ENCODE data around the gene METTL9.
"Not testable (repeated sequence)": the region's sequence is repeated elsewhere in the genome, so short reads cannot be mapped to it uniquely, and the experiment has no call there.

METTL9 gene

DNA sequence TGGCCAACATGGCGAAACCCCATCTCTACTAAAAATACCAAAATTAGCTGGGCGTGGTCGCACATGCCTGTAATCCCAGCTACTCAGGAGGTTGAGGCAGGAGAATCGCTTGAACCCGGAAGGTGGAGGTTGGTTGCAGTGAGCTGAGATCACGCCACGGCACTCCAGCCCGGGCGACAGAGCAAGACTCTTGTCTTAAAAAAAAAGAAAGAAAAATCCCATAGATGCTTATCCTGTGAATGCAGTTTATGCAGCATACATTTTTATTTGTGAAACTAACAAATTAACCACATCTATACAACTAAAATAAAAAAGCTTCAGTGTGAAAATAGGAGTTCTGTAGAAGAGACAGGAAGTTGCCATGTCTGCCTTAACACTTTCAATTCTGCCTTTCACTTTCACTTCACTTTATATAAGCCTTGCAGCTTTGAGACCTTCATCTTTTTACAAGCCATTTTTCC is 45.9 kb downstream of the METTL9 start:
- no peaks in the 10 kb centered on the region for H3K9me3 ChIP-seq (ENCODE audit: control insufficient read depth, low read length)
- WGBS, 2 experiments: 93 to 96% methylated on average over 9 of the region's 9 CpGs
- no peak overlapping the region for H3K4me3 ChIP-seq (ENCODE audit: insufficient read depth, low read depth, low read length)
- H3K36me3 ChIP-seq (ENCODE audit: control insufficient read depth, insufficient read depth, low read length): no peaks in the 10 kb centered on the region
- no peak overlapping the region for H3K27ac ChIP-seq (ENCODE audit: insufficient read depth, low read depth, low read length, poor library complexity, severe bottlenecking)
- H3K4me1 ChIP-seq (ENCODE audit: control insufficient read depth, insufficient read depth, low read length): no peaks in the 10 kb centered on the region
- no peaks in the 10 kb centered on the region for H3K27me3 ChIP-seq (ENCODE audit: control insufficient read depth, insufficient read depth, low read length, poor library complexity, severe bottlenecking)

DNA sequence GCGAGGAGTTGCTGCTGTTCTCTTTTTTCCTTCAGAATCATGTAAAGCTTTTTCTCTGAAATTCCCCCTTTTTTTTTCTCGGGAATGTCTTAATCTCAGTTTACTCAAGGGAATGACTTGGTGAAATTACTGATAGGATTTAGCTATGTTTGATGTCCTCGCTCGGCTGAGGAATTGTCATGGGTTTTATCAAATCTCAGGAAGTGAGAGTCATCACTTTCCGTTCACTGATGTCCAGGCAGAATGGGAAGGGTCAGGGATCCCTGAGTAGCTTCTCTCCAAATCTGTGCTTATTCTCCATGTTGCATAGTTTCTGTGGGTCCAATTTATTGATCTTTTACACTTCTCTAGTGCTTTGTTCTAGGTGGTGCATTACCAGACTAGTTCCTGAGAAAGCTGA is 46.7 kb downstream of the METTL9 start:
- 94 to 95% methylated on average over 5 of the region's 5 CpGs for WGBS, 2 experiments
- no peaks in the 10 kb centered on the region for H3K9me3 ChIP-seq (ENCODE audit: control insufficient read depth, low read length)
- no peak overlapping the region for H3K27ac ChIP-seq (ENCODE audit: insufficient read depth, low read depth, low read length, poor library complexity, severe bottlenecking)
- H3K36me3 ChIP-seq (ENCODE audit: control insufficient read depth, insufficient read depth, low read length): no peaks in the 10 kb centered on the region
- H3K4me3 ChIP-seq (ENCODE audit: insufficient read depth, low read depth, low read length): no peak overlapping the region
- H3K27me3 ChIP-seq (ENCODE audit: control insufficient read depth, insufficient read depth, low read length, poor library complexity, severe bottlenecking): no peaks in the 10 kb centered on the region
- no peaks in the 10 kb centered on the region for H3K4me1 ChIP-seq (ENCODE audit: control insufficient read depth, insufficient read depth, low read length)

DNA sequence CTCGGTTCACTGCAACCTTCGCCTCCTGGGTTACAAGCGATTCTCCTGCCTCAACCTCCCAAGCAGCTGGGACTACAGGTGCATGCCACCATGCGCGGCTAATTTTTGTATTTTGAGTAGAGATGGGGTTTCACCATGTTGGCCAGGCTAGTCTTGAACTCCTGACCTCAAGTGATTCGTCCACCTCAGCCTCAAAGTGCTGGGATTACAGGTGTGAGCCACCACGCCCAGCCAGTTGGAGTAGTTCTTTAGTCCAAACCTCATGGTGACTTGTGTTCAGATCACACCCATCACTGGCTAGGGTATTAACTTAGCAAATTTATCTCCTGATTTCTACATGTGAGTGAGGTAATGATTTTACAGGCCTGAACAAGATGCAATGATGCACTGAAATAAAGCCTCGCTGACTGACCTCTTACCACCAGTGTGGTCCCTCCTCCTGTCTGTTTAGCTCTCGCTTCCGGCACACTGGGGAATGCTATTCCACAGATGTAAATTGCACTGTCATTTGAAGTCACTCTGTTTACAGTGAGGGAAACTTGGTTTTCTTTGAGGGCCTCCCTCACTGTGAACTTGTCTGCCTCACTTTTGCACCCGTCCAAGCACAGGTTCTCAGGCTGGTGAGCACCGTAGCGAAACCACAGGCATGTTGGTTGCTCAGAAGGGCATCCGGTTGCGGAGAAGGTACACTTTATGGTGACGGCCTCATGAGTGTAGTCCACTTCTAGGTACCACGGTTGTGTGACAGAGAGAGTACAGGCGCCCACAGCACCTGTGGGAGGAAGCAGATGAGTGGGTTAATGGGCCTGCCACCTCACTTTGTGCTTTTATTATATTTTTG is 47.6 kb downstream of the METTL9 start:
- no peaks in the 10 kb centered on the region for H3K9me3 ChIP-seq (ENCODE audit: control insufficient read depth, low read length)
- no peak overlapping the region for H3K4me3 ChIP-seq (ENCODE audit: insufficient read depth, low read depth, low read length)
- no peaks in the 10 kb centered on the region for H3K27me3 ChIP-seq (ENCODE audit: control insufficient read depth, insufficient read depth, low read length, poor library complexity, severe bottlenecking)
- 93% methylated on average over 18 of the region's 18 CpGs for WGBS, 2 experiments
- no peak overlapping the region for H3K27ac ChIP-seq (ENCODE audit: insufficient read depth, low read depth, low read length, poor library complexity, severe bottlenecking)
- H3K36me3 ChIP-seq (ENCODE audit: control insufficient read depth, insufficient read depth, low read length): no peaks in the 10 kb centered on the region
- H3K4me1 ChIP-seq (ENCODE audit: control insufficient read depth, insufficient read depth, low read length): no peaks in the 10 kb centered on the region

DNA sequence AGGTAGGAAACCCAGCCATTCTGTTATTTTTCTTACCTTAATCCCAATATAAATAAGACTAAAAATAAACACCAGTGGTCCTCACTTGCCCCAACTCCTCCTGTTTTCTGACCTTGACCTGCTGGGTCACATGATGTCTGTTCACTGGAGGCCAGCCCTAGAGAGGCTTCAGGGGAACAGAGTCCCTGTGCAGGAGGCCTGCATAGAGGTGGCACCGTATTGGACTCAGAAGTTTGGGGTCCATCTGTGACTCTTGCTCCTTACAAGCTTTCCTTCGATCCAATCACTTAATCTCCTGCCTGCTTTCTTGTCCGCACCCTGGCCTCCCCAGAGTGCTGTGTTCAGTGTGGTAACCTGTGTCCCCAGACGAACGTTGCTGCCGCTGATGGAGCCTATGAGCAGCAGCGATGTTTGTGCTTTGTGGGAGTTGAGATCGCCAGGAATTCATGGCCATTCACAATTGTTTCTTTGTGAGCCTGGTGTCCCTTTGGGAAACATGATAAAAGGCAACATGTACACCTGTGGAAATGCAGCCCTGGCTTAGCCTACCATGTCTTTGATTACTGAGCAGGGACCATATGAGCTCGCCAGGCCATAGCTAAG is 48.3 kb downstream of the METTL9 start:
- Histone ChIP-seq H3K4me3 (ENCODE audit: insufficient read depth, low read depth, low read length) (no peak overlapping the region), H3K4me1 (ENCODE audit: control insufficient read depth, insufficient read depth, low read length) (no peaks in the 10 kb centered on the region), H3K27me3 (ENCODE audit: control insufficient read depth, insufficient read depth, low read length, poor library complexity, severe bottlenecking) (no peaks in the 10 kb centered on the region), H3K36me3 (ENCODE audit: control insufficient read depth, insufficient read depth, low read length) (no peaks in the 10 kb centered on the region), H3K27ac (ENCODE audit: insufficient read depth, low read depth, low read length, poor library complexity, severe bottlenecking) (no peak overlapping the region), H3K9me3 (ENCODE audit: control insufficient read depth, low read length) (no peaks in the 10 kb centered on the region)
- WGBS, 2 experiments: 91% methylated on average over 9 of the region's 9 CpGs

DNA sequence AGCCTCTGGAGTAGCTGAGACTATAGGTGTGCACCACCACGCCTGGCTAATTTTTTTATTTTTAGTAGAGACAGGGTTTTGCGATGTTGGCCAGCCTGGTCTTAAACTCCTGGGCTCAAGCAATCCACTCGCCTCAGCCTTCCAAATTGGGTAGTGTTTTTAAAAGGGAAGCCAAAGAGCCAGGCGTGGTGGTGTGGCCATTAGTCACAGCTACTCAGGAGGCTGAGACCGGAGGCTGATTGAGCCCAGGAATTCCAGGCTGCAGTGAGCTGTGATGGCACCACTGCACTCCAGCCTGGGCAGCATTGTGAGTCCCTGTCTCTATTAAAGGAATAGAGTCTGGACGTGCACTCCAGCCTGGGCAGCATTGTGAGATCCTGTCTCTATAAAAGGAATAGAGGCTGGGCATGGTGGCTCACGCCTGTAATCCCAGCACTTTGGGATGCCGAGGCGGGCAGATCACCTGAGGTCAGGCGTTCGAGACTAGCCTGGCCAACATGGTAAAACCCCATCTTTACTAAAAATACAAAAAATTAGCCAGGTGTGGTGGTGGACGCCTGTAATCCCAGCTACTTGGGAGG is 50.5 kb downstream of the METTL9 start:
- not testable (repeated sequence) for H3K27ac ChIP-seq (ENCODE audit: insufficient read depth, low read depth, low read length, poor library complexity, severe bottlenecking); H3K4me1 ChIP-seq (ENCODE audit: control insufficient read depth, insufficient read depth, low read length); H3K4me3 ChIP-seq (ENCODE audit: insufficient read depth, low read depth, low read length); H3K27me3 ChIP-seq (ENCODE audit: control insufficient read depth, insufficient read depth, low read length, poor library complexity, severe bottlenecking); H3K9me3 ChIP-seq (ENCODE audit: control insufficient read depth, low read length); H3K36me3 ChIP-seq (ENCODE audit: control insufficient read depth, insufficient read depth, low read length)
- 93 to 96% methylated on average over 12 of the region's 12 CpGs for WGBS, 2 experiments

DNA sequence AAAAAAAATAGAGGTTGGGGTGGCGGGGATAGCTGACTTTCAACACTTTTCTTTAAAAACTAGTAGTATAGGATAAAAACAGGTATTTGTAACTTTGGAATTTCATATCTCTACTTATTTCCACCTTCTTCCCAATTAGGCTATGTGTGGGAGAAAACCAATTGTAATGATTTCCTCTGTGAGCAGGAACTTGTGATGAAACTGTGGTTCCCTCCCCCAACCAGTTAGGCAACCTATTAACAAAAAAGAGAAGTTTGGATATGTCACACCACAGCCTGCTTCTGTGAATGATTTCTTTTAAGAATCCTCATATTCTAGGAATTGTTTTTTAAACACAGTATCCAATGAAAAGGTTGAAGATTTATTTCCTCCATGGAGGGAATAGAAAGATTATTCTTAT is 51.1 kb downstream of the METTL9 start:
- H3K9me3 ChIP-seq (ENCODE audit: control insufficient read depth, low read length): no peaks in the 10 kb centered on the region
- no peaks in the 10 kb centered on the region for H3K36me3 ChIP-seq (ENCODE audit: control insufficient read depth, insufficient read depth, low read length)
- no CpG with 5 or more reads among the region's 1 CpG for WGBS, 2 experiments
- no peaks in the 10 kb centered on the region for H3K4me1 ChIP-seq (ENCODE audit: control insufficient read depth, insufficient read depth, low read length)
- H3K4me3 ChIP-seq (ENCODE audit: insufficient read depth, low read depth, low read length): no peak overlapping the region
- no peak overlapping the region for H3K27ac ChIP-seq (ENCODE audit: insufficient read depth, low read depth, low read length, poor library complexity, severe bottlenecking)
- no peaks in the 10 kb centered on the region for H3K27me3 ChIP-seq (ENCODE audit: control insufficient read depth, insufficient read depth, low read length, poor library complexity, severe bottlenecking)

DNA sequence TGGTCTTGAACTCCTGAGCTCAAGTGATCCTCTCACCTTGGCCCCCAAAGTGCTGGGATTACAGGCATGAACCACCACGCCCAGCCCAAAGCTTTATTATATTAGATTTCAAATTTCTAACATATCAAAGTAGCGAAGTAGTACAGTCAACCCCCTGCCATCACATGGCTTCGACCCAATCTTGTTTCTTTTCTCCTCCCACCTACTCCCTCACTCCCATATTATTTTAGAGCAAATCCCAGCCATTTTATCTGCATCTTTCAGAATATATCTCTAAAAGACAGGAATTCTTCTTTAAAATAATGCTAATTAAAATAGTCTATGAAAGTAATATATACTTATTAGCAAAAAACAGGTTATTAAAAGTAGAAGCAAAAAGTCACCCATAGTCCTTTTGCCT is 52.1 kb downstream of the METTL9 start:
- WGBS, 2 experiments: 94 to 95% methylated on average over 3 of the region's 3 CpGs
- Histone ChIP-seq H3K36me3 (ENCODE audit: control insufficient read depth, insufficient read depth, low read length) (no peaks in the 10 kb centered on the region), H3K4me1 (ENCODE audit: control insufficient read depth, insufficient read depth, low read length) (no peaks in the 10 kb centered on the region), H3K4me3 (ENCODE audit: insufficient read depth, low read depth, low read length) (no peak overlapping the region), H3K27me3 (ENCODE audit: control insufficient read depth, insufficient read depth, low read length, poor library complexity, severe bottlenecking) (no peaks in the 10 kb centered on the region), H3K27ac (ENCODE audit: insufficient read depth, low read depth, low read length, poor library complexity, severe bottlenecking) (no peak overlapping the region), H3K9me3 (ENCODE audit: control insufficient read depth, low read length) (no peaks in the 10 kb centered on the region)

DNA sequence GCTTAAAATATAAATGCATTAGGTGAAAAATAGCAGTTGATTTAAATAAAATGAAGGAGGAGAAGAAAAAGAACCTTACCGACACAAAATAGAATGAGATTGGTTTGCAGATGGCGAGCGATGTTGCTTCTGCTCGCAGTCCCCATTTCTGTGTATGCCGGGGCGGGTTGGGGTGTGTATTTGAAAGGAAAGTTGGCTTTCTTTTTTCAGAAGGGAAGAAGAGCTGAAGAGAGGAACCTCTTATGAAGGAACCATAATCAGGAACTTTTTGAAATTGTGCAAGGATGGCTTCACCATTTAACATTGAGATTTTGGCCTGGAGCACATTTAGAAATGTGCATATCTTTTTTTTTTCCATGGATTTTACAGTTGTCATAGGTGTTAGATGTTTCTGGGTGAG is 53.1 kb downstream of the METTL9 start, which contains the start of gene IGSF6:
Gene IGSF6, minus strand, starts transcription at position 156 of the 400 bp plus-strand sequence. Its CDS starts 10 bp downstream, at position 146.
- H3K36me3 ChIP-seq (ENCODE audit: control insufficient read depth, insufficient read depth, low read length): no peaks in the 10 kb centered on the region
- no peaks in the 10 kb centered on the region for H3K27me3 ChIP-seq (ENCODE audit: control insufficient read depth, insufficient read depth, low read length, poor library complexity, severe bottlenecking)
- H3K4me3 ChIP-seq (ENCODE audit: insufficient read depth, low read depth, low read length): no peak within 1 kb of the TSS
- no peaks in the 10 kb centered on the region for H3K9me3 ChIP-seq (ENCODE audit: control insufficient read depth, low read length)
- H3K27ac ChIP-seq (ENCODE audit: insufficient read depth, low read depth, low read length, poor library complexity, severe bottlenecking): no peak within 1 kb of the TSS
- WGBS, 2 experiments: 96 to 99% methylated on average over 6 of the region's 6 CpGs
- no peaks in the 10 kb centered on the region for H3K4me1 ChIP-seq (ENCODE audit: control insufficient read depth, insufficient read depth, low read length)

DNA sequence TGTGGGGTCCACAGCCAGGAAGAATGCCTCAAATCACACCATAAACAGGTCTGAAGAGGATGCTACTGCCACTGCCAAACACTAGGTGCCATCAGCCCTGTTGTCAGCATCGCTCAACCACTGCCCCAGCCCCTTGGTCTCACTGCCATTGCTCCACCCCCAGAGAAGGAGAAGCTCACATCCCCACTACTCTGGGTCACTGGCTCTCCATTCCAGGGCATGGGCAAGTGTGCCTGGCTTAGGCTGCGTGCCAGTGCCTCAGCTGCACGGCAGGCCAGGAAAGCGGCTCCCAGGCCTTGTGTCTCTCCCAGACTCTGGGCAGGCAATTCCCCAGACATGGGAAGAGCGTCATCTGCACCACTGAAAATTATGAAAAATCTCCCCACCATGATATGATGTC is 54.2 kb downstream of the METTL9 start:
- H3K27ac ChIP-seq (ENCODE audit: insufficient read depth, low read depth, low read length, poor library complexity, severe bottlenecking): no peak overlapping the region
- H3K9me3 ChIP-seq (ENCODE audit: control insufficient read depth, low read length): no peaks in the 10 kb centered on the region
- H3K27me3 ChIP-seq (ENCODE audit: control insufficient read depth, insufficient read depth, low read length, poor library complexity, severe bottlenecking): no peaks in the 10 kb centered on the region
- no peaks in the 10 kb centered on the region for H3K4me1 ChIP-seq (ENCODE audit: control insufficient read depth, insufficient read depth, low read length)
- 93 to 94% methylated on average over 5 of the region's 5 CpGs for WGBS, 2 experiments
- H3K36me3 ChIP-seq (ENCODE audit: control insufficient read depth, insufficient read depth, low read length): no peaks in the 10 kb centered on the region
- no peak overlapping the region for H3K4me3 ChIP-seq (ENCODE audit: insufficient read depth, low read depth, low read length)

DNA sequence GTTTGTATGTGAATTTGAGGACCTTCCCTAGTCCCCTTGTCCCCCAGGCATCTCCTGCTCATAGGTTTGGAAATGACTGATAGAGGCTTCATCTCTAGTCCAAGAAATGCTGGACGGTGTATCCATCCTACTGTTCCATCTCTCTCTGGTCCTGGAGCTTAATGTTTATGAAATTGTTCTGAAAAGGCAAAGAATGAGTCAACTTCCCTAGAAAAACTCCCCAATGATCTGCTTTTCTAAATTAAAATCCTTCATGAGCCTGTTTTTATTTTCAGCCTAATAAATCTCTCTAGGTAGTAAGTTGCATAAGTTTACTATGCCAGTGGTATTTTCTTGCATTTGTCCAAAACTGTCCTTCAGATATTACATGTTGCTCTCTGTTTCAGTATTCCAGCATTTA is 55.1 kb downstream of the METTL9 start:
- H3K27me3 ChIP-seq (ENCODE audit: control insufficient read depth, insufficient read depth, low read length, poor library complexity, severe bottlenecking): no peaks in the 10 kb centered on the region
- H3K36me3 ChIP-seq (ENCODE audit: control insufficient read depth, insufficient read depth, low read length): no peaks in the 10 kb centered on the region
- no peaks in the 10 kb centered on the region for H3K9me3 ChIP-seq (ENCODE audit: control insufficient read depth, low read length)
- 80 to 100% methylated on average over 1 of the region's 1 CpG for WGBS, 2 experiments
- H3K27ac ChIP-seq (ENCODE audit: insufficient read depth, low read depth, low read length, poor library complexity, severe bottlenecking): no peak overlapping the region
- H3K4me3 ChIP-seq (ENCODE audit: insufficient read depth, low read depth, low read length): no peak overlapping the region
- no peaks in the 10 kb centered on the region for H3K4me1 ChIP-seq (ENCODE audit: control insufficient read depth, insufficient read depth, low read length)
